Ishikawa (cell line): Measurements from ENCODE around the gene C15orf39.

Experiments used
- CEBPB ChIP-seq: IDR thresholded peaks from 2 replicates; pipeline ENCODE4 v1.6.1; 2012
- CREB1 ChIP-seq: IDR thresholded peaks from 2 replicates; pipeline ENCODE4 v1.6.1; 2012; ENCODE audit warnings: low read depth
- EGR1 ChIP-seq: IDR thresholded peaks from 2 replicates; pipeline ENCODE4 v1.6.1; 2012
- EP300 ChIP-seq: IDR thresholded peaks from 2 replicates; pipeline ENCODE4 v1.6.1; 2012; ENCODE audit warnings: borderline replicate concordance
- RAD21 ChIP-seq: IDR thresholded peaks from 2 replicates; pipeline ENCODE4 v1.6.1; 2012; ENCODE audit warnings: low read depth
- TAF1 ChIP-seq: IDR thresholded peaks from 2 replicates; pipeline ENCODE4 v1.6.1; 2012; ENCODE audit warnings: low read depth, mild to moderate bottlenecking
- YY1 ChIP-seq: IDR thresholded peaks from 2 replicates; pipeline ENCODE4 v1.6.1; 2012; ENCODE audit warnings: low read depth
- ZBTB7A ChIP-seq: IDR thresholded peaks from 2 replicates; pipeline ENCODE4 v1.6.1; 2012; ENCODE audit warnings: low read depth
- TF ChIP-seq, protein P1 (sequence below): IDR thresholded peaks from 2 replicates; pipeline ENCODE4 v1.6.1; 2012; ENCODE audit warnings: low read depth, mild to moderate bottlenecking
- TF ChIP-seq, protein P2 (sequence below): IDR thresholded peaks from 2 replicates; pipeline ENCODE4 v1.6.1; 2012
- TF ChIP-seq, protein P3 (sequence below): IDR thresholded peaks from 2 replicates; pipeline ENCODE4 v1.6.1; 2012

DNA sequence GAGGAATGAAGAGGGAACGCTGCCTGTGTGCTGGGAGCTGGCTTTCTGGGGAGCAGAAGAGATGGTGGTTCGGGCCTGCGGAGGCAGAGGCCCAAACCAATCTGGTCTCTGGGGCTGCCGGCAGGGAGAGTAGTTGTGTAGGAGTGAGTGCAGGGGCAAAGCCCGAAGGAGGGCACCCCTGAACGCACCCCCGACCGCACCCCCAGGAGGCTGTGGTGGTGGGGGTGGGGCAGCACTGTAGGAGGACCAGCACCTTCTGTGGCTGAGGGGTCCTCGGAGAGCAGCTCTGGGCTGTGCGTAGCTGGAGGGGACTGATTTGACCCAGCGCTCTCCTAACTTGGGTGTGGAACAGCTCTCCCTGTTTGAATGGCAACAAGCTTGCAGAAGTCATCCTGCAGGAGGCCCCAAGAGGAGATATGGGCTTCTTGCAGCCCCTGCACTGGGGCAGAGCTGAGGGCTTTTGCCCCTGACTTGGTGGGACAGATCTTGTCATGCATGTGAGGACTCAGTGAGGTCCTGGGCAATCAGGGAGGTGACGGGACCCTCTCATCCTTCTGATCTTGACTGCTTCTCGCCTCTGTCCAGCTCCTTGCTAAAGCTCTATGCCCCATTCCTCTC, 26.1 kb downstream of the C15orf39 start:
- TF ChIP-seq, protein P1, sequence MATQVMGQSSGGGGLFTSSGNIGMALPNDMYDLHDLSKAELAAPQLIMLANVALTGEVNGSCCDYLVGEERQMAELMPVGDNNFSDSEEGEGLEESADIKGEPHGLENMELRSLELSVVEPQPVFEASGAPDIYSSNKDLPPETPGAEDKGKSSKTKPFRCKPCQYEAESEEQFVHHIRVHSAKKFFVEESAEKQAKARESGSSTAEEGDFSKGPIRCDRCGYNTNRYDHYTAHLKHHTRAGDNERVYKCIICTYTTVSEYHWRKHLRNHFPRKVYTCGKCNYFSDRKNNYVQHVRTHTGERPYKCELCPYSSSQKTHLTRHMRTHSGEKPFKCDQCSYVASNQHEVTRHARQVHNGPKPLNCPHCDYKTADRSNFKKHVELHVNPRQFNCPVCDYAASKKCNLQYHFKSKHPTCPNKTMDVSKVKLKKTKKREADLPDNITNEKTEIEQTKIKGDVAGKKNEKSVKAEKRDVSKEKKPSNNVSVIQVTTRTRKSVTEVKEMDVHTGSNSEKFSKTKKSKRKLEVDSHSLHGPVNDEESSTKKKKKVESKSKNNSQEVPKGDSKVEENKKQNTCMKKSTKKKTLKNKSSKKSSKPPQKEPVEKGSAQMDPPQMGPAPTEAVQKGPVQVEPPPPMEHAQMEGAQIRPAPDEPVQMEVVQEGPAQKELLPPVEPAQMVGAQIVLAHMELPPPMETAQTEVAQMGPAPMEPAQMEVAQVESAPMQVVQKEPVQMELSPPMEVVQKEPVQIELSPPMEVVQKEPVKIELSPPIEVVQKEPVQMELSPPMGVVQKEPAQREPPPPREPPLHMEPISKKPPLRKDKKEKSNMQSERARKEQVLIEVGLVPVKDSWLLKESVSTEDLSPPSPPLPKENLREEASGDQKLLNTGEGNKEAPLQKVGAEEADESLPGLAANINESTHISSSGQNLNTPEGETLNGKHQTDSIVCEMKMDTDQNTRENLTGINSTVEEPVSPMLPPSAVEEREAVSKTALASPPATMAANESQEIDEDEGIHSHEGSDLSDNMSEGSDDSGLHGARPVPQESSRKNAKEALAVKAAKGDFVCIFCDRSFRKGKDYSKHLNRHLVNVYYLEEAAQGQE = no peak
- TF ChIP-seq YY1 (no peak), CREB1 (no peak), TAF1 (no peak), EP300 (no peak), ZBTB7A (no peak), EGR1 (no peak), RAD21 (no peak), CEBPB (no peak)
- TF ChIP-seq, protein P2, sequence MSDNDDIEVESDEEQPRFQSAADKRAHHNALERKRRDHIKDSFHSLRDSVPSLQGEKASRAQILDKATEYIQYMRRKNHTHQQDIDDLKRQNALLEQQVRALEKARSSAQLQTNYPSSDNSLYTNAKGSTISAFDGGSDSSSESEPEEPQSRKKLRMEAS = no peak
- TF ChIP-seq, protein P3, sequence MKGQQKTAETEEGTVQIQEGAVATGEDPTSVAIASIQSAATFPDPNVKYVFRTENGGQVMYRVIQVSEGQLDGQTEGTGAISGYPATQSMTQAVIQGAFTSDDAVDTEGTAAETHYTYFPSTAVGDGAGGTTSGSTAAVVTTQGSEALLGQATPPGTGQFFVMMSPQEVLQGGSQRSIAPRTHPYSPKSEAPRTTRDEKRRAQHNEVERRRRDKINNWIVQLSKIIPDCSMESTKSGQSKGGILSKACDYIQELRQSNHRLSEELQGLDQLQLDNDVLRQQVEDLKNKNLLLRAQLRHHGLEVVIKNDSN = no peak
